ENCODE data around the gene ORC3. TPM values are rescaled to one million over a fixed set of nuclear protein-coding genes. Genes with fewer than 3 reads are reported as not detected.
"Not testable (repeated sequence)": the region's sequence is repeated elsewhere in the genome, so short reads cannot be mapped to it uniquely, and the experiment has no call there.

Gene ORC3
- total and polyA plus RNA-seq, 2 donors (not counting 1 experiment from before 2014, with no cell fraction given), result 16.1 to 31.2 TPM

DNA sequence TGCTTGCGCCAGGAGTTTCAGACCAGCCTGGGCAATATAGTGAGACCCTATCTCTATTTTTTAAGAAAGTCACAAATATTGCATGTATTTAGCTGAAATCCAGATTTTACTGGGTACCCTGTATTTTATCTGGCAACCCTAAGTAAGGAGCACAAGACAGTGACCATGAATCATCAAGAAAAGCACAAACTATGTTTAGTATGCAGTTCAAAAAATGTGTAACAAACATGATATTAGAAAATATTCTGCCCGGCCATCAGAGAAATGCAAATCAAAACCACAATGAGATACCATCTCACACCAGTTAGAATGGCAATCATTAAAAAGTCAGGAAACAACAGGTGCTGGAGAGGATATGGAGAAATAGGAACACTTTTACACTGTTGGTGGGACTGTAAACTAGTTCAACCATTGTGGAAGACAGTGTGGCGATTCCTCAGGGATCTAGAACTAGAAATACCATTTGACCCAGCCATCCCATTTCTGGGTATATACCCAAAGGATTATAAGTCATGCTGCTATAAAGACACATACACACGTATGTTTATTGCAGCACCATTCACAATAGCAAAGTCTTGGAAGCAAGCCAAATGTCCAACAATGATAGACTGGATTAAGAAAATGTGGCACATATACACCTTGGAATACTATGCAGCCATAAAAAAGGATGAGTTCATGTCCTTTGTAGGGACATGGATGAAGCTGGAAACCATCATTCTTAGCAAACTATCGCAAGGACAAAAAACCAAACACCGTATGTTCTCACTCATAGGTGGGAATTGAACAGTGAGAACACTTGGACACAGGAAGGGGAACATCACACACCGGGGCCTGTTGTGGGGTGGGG, 118.9 kb downstream of the ORC3 start:
- H3K4me3 ChIP-seq (ENCODE audit: control extremely low read depth in 1 of 5, extremely low read depth in 1 of 5, insufficient read depth in 1 of 5, low read depth in 2 of 5, low read length in 4 of 5); H3K27ac ChIP-seq (ENCODE audit: low read length in 2 of 2); H3K4me2 ChIP-seq (replicated peaks; ENCODE audit: low read depth, low read length, poor library complexity, severe bottlenecking); H3K27me3 ChIP-seq (replicated peaks in 1 of 4; ENCODE audit: control extremely low read depth in 1 of 4, control insufficient read depth in 3 of 4, insufficient read depth in 4 of 4, low read length in 3 of 4); H3K36me3 ChIP-seq (replicated peaks in 1 of 2; ENCODE audit: control extremely low read depth in 1 of 2, control insufficient read depth in 1 of 2, extremely low read depth in 1 of 2, insufficient read depth in 2 of 2, low read length in 1 of 2); DNase-seq; H3K79me2 ChIP-seq (ENCODE audit: control insufficient read depth, insufficient read depth, low read length); H3K9ac ChIP-seq (ENCODE audit: low read length); ATAC-seq (ENCODE audit: low read depth); POLR2A ChIA-PET; H3K4me3 Mint-ChIP-seq; H3K27me3 Mint-ChIP-seq; H3K9me3 Mint-ChIP-seq (ENCODE audit: insufficient read depth); H3K9me3 ChIP-seq (ENCODE audit: control extremely low read depth in 1 of 3, control insufficient read depth in 2 of 3, insufficient read depth in 1 of 3, low read length in 2 of 3); H3K4me1 ChIP-seq (ENCODE audit: control insufficient read depth in 2 of 2, insufficient read depth in 2 of 2, low read length in 2 of 2); H4K20me1 ChIP-seq (ENCODE audit: control insufficient read depth, insufficient read depth, low read length, poor library complexity, severe bottlenecking); H2AFZ ChIP-seq (ENCODE audit: insufficient read depth, low read depth, low read length, poor library complexity, severe bottlenecking); H3K27ac Mint-ChIP-seq: not testable (repeated sequence)
- intact Hi-C loops (cut with micrococcal nuclease), result loop anchor here (10.0 kb wide), 2 partner anchors 526 to 1646 kb away; partner anchors contain the start of gene UBE2J1
- WGBS (ENCODE audit: insufficient coverage), result no CpG with 5 or more reads among the region's 7 CpGs
- H3K4me1 Mint-ChIP-seq, result peaks cover 11% of the 10 kb centered on the region
- CTCF ChIA-PET, result interaction anchor here (0.7 kb wide), 1 partner anchor 14 kb away, joined by 3 read pairs; no protein-coding TSS in a partner anchor

DNA sequence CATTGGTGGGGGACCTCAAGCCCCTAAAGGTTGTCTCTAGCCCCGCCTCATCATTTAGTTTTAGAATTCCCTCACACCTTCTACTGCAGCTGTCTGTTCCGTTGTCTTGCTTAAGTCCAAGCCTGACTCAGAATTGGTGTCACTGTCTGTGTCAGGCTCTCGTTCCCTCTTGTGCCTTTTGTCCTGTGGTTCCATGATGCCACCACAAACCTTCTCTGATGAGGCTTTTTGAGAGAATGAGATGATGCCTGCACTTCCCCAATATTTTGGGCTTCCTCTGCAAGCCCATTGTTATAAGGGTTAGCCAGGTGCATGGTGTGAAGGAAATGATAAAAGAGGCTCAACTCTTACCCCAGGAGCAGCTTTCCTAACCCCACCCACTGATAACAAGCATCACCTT, 120.2 kb downstream of the ORC3 start:
- Histone ChIP-seq H3K27ac (ENCODE audit: low read length in 2 of 2) (no peak overlapping the region), H3K4me2 (replicated peaks; ENCODE audit: low read depth, low read length, poor library complexity, severe bottlenecking) (no peak overlapping the region), H4K20me1 (ENCODE audit: control insufficient read depth, insufficient read depth, low read length, poor library complexity, severe bottlenecking) (no peaks in the 10 kb centered on the region), H2AFZ (ENCODE audit: insufficient read depth, low read depth, low read length, poor library complexity, severe bottlenecking) (no peak overlapping the region), H3K4me1 (ENCODE audit: control insufficient read depth in 2 of 2, insufficient read depth in 2 of 2, low read length in 2 of 2) (peaks cover 4% of the 10 kb centered on the region in 2 donors), H3K36me3 (replicated peaks in 1 of 2; ENCODE audit: control extremely low read depth in 1 of 2, control insufficient read depth in 1 of 2, extremely low read depth in 1 of 2, insufficient read depth in 2 of 2, low read length in 1 of 2) (no peaks in the 10 kb centered on the region), H3K79me2 (ENCODE audit: control insufficient read depth, insufficient read depth, low read length) (no peaks in the 10 kb centered on the region), H3K4me3 (ENCODE audit: control extremely low read depth in 1 of 5, extremely low read depth in 1 of 5, insufficient read depth in 1 of 5, low read depth in 2 of 5, low read length in 4 of 5) (no peak overlapping the region), H3K27me3 (replicated peaks in 1 of 4; ENCODE audit: control extremely low read depth in 1 of 4, control insufficient read depth in 3 of 4, insufficient read depth in 4 of 4, low read length in 3 of 4) (no peaks in the 10 kb centered on the region), H3K9ac (ENCODE audit: low read length) (no peak overlapping the region), H3K9me3 (ENCODE audit: control extremely low read depth in 1 of 3, control insufficient read depth in 2 of 3, insufficient read depth in 1 of 3, low read length in 2 of 3) (no peaks in the 10 kb centered on the region)
- intact Hi-C loops (cut with micrococcal nuclease), result no loop called here
- H3K4me1 Mint-ChIP-seq, result peaks cover 12% of the 10 kb centered on the region
- H3K9me3 Mint-ChIP-seq (ENCODE audit: insufficient read depth), result no peaks in the 10 kb centered on the region
- no peak overlapping the region for H3K27ac Mint-ChIP-seq
- CTCF ChIA-PET, result interaction anchor here (0.7 to 1.1 kb wide), 2 partner anchors 8 to 78 kb away, joined by 3 read pairs; partner anchors contain the start of gene AKIRIN2
- TF ChIP-seq, protein P1, sequence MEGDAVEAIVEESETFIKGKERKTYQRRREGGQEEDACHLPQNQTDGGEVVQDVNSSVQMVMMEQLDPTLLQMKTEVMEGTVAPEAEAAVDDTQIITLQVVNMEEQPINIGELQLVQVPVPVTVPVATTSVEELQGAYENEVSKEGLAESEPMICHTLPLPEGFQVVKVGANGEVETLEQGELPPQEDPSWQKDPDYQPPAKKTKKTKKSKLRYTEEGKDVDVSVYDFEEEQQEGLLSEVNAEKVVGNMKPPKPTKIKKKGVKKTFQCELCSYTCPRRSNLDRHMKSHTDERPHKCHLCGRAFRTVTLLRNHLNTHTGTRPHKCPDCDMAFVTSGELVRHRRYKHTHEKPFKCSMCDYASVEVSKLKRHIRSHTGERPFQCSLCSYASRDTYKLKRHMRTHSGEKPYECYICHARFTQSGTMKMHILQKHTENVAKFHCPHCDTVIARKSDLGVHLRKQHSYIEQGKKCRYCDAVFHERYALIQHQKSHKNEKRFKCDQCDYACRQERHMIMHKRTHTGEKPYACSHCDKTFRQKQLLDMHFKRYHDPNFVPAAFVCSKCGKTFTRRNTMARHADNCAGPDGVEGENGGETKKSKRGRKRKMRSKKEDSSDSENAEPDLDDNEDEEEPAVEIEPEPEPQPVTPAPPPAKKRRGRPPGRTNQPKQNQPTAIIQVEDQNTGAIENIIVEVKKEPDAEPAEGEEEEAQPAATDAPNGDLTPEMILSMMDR (IDR thresholded peaks at IDR 0.05), result no peak
- no peak for TF ChIP-seq EZH2 (IDR thresholded peaks at IDR 0.05; ENCODE audit: borderline replicate concordance, insufficient read depth, low read depth, low read length, poor library complexity, severe bottlenecking)
- no peak overlapping the region for H3K4me3 Mint-ChIP-seq
- POLR2A ChIA-PET, result no interaction called here
- no peaks in the 10 kb centered on the region for H3K27me3 Mint-ChIP-seq
- 76% methylated on average over 3 of the region's 3 CpGs for WGBS (ENCODE audit: insufficient coverage)
- ATAC-seq (ENCODE audit: low read depth) (no peak), DNase-seq (no peak)

DNA sequence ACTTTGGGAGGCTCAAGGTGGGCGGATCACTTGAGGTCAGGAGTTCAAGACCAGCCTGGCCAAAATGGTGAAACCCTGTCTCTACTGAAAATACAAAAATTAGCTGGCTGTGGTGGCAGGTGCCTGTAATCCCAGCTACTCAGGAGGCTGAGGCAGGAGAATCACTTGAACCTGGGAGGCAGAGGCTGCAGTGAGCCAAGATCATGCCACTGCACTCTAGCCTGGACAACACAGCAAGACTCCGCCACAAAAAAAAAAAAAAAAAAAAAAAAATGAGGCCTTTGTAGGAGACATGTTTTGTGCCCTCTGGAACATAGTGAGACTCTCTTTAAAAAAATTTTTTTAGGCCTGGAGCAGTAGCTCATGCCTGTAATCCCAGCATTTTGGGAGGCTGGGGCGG, 122.8 kb downstream of the ORC3 start:
- H3K36me3 ChIP-seq (replicated peaks in 1 of 2; ENCODE audit: control extremely low read depth in 1 of 2, control insufficient read depth in 1 of 2, extremely low read depth in 1 of 2, insufficient read depth in 2 of 2, low read length in 1 of 2); DNase-seq; H3K9ac ChIP-seq (ENCODE audit: low read length); H3K27me3 Mint-ChIP-seq; H4K20me1 ChIP-seq (ENCODE audit: control insufficient read depth, insufficient read depth, low read length, poor library complexity, severe bottlenecking); H2AFZ ChIP-seq (ENCODE audit: insufficient read depth, low read depth, low read length, poor library complexity, severe bottlenecking); H3K4me2 ChIP-seq (replicated peaks; ENCODE audit: low read depth, low read length, poor library complexity, severe bottlenecking); H3K4me3 ChIP-seq (ENCODE audit: control extremely low read depth in 1 of 5, extremely low read depth in 1 of 5, insufficient read depth in 1 of 5, low read depth in 2 of 5, low read length in 4 of 5); ATAC-seq (ENCODE audit: low read depth); POLR2A ChIA-PET; H3K27me3 ChIP-seq (replicated peaks in 1 of 4; ENCODE audit: control extremely low read depth in 1 of 4, control insufficient read depth in 3 of 4, insufficient read depth in 4 of 4, low read length in 3 of 4); intact Hi-C loops (cut with micrococcal nuclease); H3K4me1 Mint-ChIP-seq; H3K9me3 ChIP-seq (ENCODE audit: control extremely low read depth in 1 of 3, control insufficient read depth in 2 of 3, insufficient read depth in 1 of 3, low read length in 2 of 3); H3K27ac ChIP-seq (ENCODE audit: low read length in 2 of 2); H3K9me3 Mint-ChIP-seq (ENCODE audit: insufficient read depth); H3K4me3 Mint-ChIP-seq; H3K27ac Mint-ChIP-seq; CTCF ChIA-PET; H3K79me2 ChIP-seq (ENCODE audit: control insufficient read depth, insufficient read depth, low read length); H3K4me1 ChIP-seq (ENCODE audit: control insufficient read depth in 2 of 2, insufficient read depth in 2 of 2, low read length in 2 of 2): not testable (repeated sequence)
- WGBS (ENCODE audit: insufficient coverage), result 100% methylated on average over 1 of the region's 3 CpGs
